ENCODE results near the gene CRABP2.

Gene CRABP2

GRCh38 chr1:156741481-156741983 lies 36.1 kb upstream of the CRABP2 start:
- no peak for DNase-seq

GRCh38 chr1:156740741-156741480 lies 35.5 kb upstream of the CRABP2 start, which contains the start of gene MRPL24:
Gene MRPL24 (minus strand): TSS chr1:156741088. CDS start chr1:156738704, 2,384 bp downstream.
- peak; percentile 100 for DNase-seq

GRCh38 chr1:156740237-156740740 lies 34.9 kb upstream of the CRABP2 start:
- no peak for DNase-seq

- no peak for DNase-seq
These were observed 33.5 kb upstream of the CRABP2 start for GRCh38 chr1:156738916-156739315.

GRCh38 chr1:156738407-156738806 lies 33.0 kb upstream of the CRABP2 start:
- DNase-seq: no peak

GRCh38 chr1:156733989-156734584 lies 28.7 kb upstream of the CRABP2 start:
- DNase-seq: no peak

- peak; percentile 98 for DNase-seq
These were observed 23.4 kb upstream of the CRABP2 start, which contains the start of gene ISG20L2 for GRCh38 chr1:156728599-156729462. Gene ISG20L2 (minus strand): TSS chr1:156728766. CDS start chr1:156727652, 1,114 bp downstream.

- peak; percentile 87 for DNase-seq
These were observed 22.7 kb upstream of the CRABP2 start, which contains the start of gene METTL25B for GRCh38 chr1:156727926-156728598. Gene METTL25B (plus strand): TSS chr1:156728469. CDS start chr1:156729105, 636 bp downstream.

GRCh38 chr1:156727492-156727891 lies 22.1 kb upstream of the CRABP2 start:
- no peak for DNase-seq

GRCh38 chr1:156726549-156727226 lies 21.3 kb upstream of the CRABP2 start:
- peak; percentile 71 for DNase-seq

GRCh38 chr1:156725683-156726280 lies 20.4 kb upstream of the CRABP2 start:
- peak; percentile 89 for DNase-seq

- DNase-seq: peak; percentile 65
These were observed 16.2 kb upstream of the CRABP2 start for GRCh38 chr1:156721535-156721934.

- DNase-seq: no peak
These were observed 15.7 kb upstream of the CRABP2 start for GRCh38 chr1:156721131-156721530.

- DNase-seq: no peak
These were observed 12.0 kb upstream of the CRABP2 start for GRCh38 chr1:156717351-156717750.

GRCh38 chr1:156714830-156715229 lies 9.4 kb upstream of the CRABP2 start:
- no peak for DNase-seq

GRCh38 chr1:156712626-156713025 lies 7.2 kb upstream of the CRABP2 start:
- DNase-seq: no peak

GRCh38 chr1:156711011-156711817 lies 5.8 kb upstream of the CRABP2 start:
- no peak for DNase-seq

- DNase-seq: no peak
These were observed 4.5 kb upstream of the CRABP2 start for GRCh38 chr1:156709757-156710489.

GRCh38 chr1:156709031-156709430 lies 3.6 kb upstream of the CRABP2 start:
- no peak for DNase-seq
